ENCODE data around the gene ARHGEF7. TPM values are rescaled to one million over a fixed set of nuclear protein-coding genes. Genes with fewer than 3 reads are reported as not detected.

Gene ARHGEF7
- total RNA-seq, 1 experiment from 2014 or later = 47.3 TPM

DNA sequence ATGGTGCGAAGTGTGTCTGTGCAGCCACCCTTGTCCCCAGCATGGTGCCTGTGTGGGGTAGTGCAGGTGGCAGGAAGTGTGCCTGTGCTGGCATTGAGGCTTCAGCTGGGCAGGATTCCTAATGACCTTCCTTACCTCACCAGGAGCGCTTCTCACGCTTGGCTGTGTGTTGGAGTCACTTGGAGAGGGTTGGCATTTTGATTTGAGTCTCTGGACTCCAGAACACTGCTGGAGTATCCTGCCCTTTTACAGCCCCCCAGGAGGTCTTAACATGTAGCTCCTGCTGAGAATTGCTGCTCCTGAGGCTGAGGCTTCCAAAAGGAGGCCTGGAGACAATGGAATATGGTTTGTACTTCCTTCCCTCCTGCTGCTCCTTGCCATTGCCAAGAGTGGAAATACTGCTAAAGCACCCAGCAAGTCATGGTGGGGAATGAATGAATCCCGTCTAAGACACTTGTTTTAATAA lies 87.1 kb downstream of the ARHGEF7 start:
- Mint-ChIP-seq H3K27me3 (ENCODE audit: low read depth) (no peaks in the 10 kb centered on the region), H3K27ac (peak overlapping the region; percentile 45), H3K36me3 (peaks cover 33% of the 10 kb centered on the region), H3K4me3 (no peak overlapping the region; the same call in 1 of the 2 replicates), H3K9me3 (peaks cover 14% of the 10 kb centered on the region), H3K4me1 (peaks cover 70% of the 10 kb centered on the region)
- ChIA-PET CTCF (interaction anchor here (0.7 to 2.0 kb wide), 5 partner anchors 12 to 82 kb away, joined by 3 to 4 read pairs (median 4); no protein-coding TSS in a partner anchor), POLR2A (interaction anchor here (0.9 to 1.4 kb wide), 2 partner anchors 10 to 20 kb away, joined by 3 to 5 read pairs; no protein-coding TSS in a partner anchor)
- DNase-seq (ENCODE audit: low spot score) (no peak), ATAC-seq (no peak)
- TF ChIP-seq, protein P1, sequence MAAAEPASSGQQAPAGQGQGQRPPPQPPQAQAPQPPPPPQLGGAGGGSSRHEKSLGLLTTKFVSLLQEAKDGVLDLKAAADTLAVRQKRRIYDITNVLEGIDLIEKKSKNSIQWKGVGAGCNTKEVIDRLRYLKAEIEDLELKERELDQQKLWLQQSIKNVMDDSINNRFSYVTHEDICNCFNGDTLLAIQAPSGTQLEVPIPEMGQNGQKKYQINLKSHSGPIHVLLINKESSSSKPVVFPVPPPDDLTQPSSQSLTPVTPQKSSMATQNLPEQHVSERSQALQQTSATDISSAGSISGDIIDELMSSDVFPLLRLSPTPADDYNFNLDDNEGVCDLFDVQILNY (CRISPR knock-in tag; IDR thresholded peaks at IDR 0.05) = no peak
- TF ChIP-seq ZNF396 (CRISPR knock-in tag; IDR thresholded peaks at IDR 0.05; ENCODE audit: borderline replicate concordance) (no peak), ZNF423 (CRISPR knock-in tag; IDR thresholded peaks at IDR 0.05) (peak; percentile 75), ESRRA (CRISPR knock-in tag; IDR thresholded peaks at IDR 0.05; ENCODE audit: borderline replicate concordance) (no peak), TCF7 (CRISPR knock-in tag; IDR thresholded peaks at IDR 0.05; ENCODE audit: low read depth) (no peak), NFYB (CRISPR knock-in tag; conservative IDR thresholded peaks at IDR 0.05; ENCODE audit: low read depth) (no peak), RELA (CRISPR knock-in tag; IDR thresholded peaks at IDR 0.05; ENCODE audit: borderline replicate concordance) (no peak)
- TF ChIP-seq, protein P2, sequence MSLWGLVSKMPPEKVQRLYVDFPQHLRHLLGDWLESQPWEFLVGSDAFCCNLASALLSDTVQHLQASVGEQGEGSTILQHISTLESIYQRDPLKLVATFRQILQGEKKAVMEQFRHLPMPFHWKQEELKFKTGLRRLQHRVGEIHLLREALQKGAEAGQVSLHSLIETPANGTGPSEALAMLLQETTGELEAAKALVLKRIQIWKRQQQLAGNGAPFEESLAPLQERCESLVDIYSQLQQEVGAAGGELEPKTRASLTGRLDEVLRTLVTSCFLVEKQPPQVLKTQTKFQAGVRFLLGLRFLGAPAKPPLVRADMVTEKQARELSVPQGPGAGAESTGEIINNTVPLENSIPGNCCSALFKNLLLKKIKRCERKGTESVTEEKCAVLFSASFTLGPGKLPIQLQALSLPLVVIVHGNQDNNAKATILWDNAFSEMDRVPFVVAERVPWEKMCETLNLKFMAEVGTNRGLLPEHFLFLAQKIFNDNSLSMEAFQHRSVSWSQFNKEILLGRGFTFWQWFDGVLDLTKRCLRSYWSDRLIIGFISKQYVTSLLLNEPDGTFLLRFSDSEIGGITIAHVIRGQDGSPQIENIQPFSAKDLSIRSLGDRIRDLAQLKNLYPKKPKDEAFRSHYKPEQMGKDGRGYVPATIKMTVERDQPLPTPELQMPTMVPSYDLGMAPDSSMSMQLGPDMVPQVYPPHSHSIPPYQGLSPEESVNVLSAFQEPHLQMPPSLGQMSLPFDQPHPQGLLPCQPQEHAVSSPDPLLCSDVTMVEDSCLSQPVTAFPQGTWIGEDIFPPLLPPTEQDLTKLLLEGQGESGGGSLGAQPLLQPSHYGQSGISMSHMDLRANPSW (CRISPR knock-in tag; conservative IDR thresholded peaks at IDR 0.05; ENCODE audit: low read depth) = no peak

DNA sequence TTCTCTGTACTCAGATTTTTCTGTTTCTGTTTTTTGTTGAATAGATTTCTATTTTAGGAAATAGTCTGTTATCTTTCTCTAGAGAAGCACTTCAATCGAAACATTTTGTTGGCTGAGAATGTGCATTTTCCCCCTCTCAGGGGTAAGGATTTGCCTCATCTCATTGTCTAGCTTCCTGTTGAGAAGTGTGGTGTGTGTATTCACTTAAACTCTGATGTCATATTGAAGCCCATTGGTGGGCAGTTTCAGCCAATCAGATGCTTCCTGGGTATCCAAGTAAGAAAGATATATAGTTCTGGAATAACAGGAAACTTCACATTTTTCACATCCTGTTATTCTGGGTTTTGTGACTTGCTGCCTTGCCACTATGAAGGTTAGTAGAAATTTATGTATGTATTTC lies 87.6 kb downstream of the ARHGEF7 start:
- DNase-seq (ENCODE audit: low spot score) (no peak), ATAC-seq (no peak; the same call in 1 of the 2 replicates)
- no peak overlapping the region for H3K27ac Mint-ChIP-seq
- ChIA-PET CTCF (interaction anchor here (0.7 to 2.0 kb wide), 4 partner anchors 13 to 82 kb away, joined by 3 to 4 read pairs (median 4); no protein-coding TSS in a partner anchor), POLR2A (interaction anchor here (0.9 to 1.4 kb wide), 2 partner anchors 9 to 21 kb away, joined by 3 to 5 read pairs; no protein-coding TSS in a partner anchor)
- H3K4me1 Mint-ChIP-seq = peaks cover 66% of the 10 kb centered on the region
- H3K4me3 Mint-ChIP-seq = no peak overlapping the region
- H3K9me3 Mint-ChIP-seq = peaks cover 9% of the 10 kb centered on the region
- H3K27me3 Mint-ChIP-seq (ENCODE audit: low read depth) = no peaks in the 10 kb centered on the region
- no peak for TF ChIP-seq ZNF263 (CRISPR knock-in tag; IDR thresholded peaks at IDR 0.05; ENCODE audit: low read depth)
- H3K36me3 Mint-ChIP-seq = peaks cover 28% of the 10 kb centered on the region

DNA sequence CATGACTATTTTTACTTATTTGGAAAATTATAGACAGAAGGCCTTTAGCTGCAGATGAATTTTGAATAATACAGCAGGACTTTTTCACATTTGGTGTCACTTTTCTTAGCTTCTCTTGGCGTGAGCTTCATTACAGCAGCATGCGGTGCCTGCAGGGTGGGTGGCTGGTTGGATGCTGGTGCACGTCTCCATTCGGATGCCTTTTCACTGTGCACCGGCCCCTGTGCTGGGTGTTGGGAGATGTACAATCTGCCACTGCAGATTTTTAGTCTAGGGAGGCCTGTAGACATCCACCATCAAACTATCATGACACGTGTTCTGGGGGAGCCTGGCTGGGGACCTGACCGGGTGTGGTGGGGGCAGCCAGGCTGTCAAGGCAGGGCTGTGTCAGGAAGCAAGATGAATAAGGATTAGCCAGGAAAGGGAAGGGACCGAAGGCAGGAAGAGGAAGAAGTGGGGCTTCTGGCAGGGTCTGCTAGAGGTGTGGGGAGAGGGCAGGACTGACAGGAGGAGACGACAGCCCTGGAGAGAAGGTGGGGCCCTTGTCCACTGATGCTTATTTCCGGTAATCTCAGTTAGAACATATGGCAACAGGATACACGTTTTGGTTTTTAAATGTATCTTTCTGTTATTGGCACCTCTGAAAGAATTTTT lies 88.8 kb downstream of the ARHGEF7 start:
- no peak for ATAC-seq
- ChIA-PET POLR2A (interaction anchor here (1.4 kb wide), 1 partner anchor 22 kb away, joined by 5 read pairs; no protein-coding TSS in a partner anchor), CTCF (interaction anchor here (1.3 to 2.0 kb wide), 3 partner anchors 12 to 137 kb away, joined by 3 to 7 read pairs (median 4); no protein-coding TSS in a partner anchor)
- no peak for DNase-seq (ENCODE audit: low spot score)
- H3K9me3 Mint-ChIP-seq = no peaks in the 10 kb centered on the region
- H3K27ac Mint-ChIP-seq = peak overlapping the region; percentile 12
- no peak overlapping the region; the same call in 1 of the 2 replicates for H3K4me3 Mint-ChIP-seq
- peaks cover 16% of the 10 kb centered on the region for H3K36me3 Mint-ChIP-seq
- peaks cover 73% of the 10 kb centered on the region for H3K4me1 Mint-ChIP-seq
- H3K27me3 Mint-ChIP-seq (ENCODE audit: low read depth) = no peaks in the 10 kb centered on the region
- TF ChIP-seq HMGA2 (CRISPR knock-in tag; IDR thresholded peaks at IDR 0.05) (no peak), NR1H2 (CRISPR knock-in tag; IDR thresholded peaks at IDR 0.05) (no peak), FOXK1 (CRISPR knock-in tag; IDR thresholded peaks at IDR 0.05) (no peak), TEAD4 (CRISPR knock-in tag; IDR thresholded peaks at IDR 0.05) (no peak), ZNF423 (CRISPR knock-in tag; IDR thresholded peaks at IDR 0.05) (no peak), ETV6 (CRISPR knock-in tag; IDR thresholded peaks at IDR 0.05) (no peak), OVOL2 (CRISPR knock-in tag; IDR thresholded peaks at IDR 0.05; ENCODE audit: borderline replicate concordance) (no peak), NFATC4 (CRISPR knock-in tag; IDR thresholded peaks at IDR 0.05) (no peak), TEAD1 (CRISPR knock-in tag; IDR thresholded peaks at IDR 0.05) (no peak)
- TF ChIP-seq, protein P3, sequence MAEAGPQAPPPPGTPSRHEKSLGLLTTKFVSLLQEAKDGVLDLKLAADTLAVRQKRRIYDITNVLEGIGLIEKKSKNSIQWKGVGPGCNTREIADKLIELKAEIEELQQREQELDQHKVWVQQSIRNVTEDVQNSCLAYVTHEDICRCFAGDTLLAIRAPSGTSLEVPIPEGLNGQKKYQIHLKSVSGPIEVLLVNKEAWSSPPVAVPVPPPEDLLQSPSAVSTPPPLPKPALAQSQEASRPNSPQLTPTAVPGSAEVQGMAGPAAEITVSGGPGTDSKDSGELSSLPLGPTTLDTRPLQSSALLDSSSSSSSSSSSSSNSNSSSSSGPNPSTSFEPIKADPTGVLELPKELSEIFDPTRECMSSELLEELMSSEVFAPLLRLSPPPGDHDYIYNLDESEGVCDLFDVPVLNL (CRISPR knock-in tag; IDR thresholded peaks at IDR 0.05; ENCODE audit: borderline replicate concordance, low read depth) = no peak
- TF ChIP-seq, protein P4, sequence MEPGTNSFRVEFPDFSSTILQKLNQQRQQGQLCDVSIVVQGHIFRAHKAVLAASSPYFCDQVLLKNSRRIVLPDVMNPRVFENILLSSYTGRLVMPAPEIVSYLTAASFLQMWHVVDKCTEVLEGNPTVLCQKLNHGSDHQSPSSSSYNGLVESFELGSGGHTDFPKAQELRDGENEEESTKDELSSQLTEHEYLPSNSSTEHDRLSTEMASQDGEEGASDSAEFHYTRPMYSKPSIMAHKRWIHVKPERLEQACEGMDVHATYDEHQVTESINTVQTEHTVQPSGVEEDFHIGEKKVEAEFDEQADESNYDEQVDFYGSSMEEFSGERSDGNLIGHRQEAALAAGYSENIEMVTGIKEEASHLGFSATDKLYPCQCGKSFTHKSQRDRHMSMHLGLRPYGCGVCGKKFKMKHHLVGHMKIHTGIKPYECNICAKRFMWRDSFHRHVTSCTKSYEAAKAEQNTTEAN (CRISPR knock-in tag; IDR thresholded peaks at IDR 0.05) = no peak
- TF ChIP-seq, protein P5, sequence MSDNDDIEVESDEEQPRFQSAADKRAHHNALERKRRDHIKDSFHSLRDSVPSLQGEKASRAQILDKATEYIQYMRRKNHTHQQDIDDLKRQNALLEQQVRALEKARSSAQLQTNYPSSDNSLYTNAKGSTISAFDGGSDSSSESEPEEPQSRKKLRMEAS (CRISPR knock-in tag; IDR thresholded peaks at IDR 0.05) = no peak
- TF ChIP-seq, protein P6, sequence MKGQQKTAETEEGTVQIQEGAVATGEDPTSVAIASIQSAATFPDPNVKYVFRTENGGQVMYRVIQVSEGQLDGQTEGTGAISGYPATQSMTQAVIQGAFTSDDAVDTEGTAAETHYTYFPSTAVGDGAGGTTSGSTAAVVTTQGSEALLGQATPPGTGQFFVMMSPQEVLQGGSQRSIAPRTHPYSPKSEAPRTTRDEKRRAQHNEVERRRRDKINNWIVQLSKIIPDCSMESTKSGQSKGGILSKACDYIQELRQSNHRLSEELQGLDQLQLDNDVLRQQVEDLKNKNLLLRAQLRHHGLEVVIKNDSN (CRISPR knock-in tag; IDR thresholded peaks at IDR 0.05) = no peak
